ENCODE measurements around the gene RBMS1.

- no peak for TF ChIP-seq CTCF (IDR thresholded peaks at IDR 0.05; ENCODE audit: low read depth, low read length, poor library complexity, severe bottlenecking)
- no peak for TF ChIP-seq EZH2phosphoT487 (IDR thresholded peaks at IDR 0.05; ENCODE audit: borderline replicate concordance, low read length)
These were observed 198.7 kb downstream of the RBMS1 start for GRCh38 chr2:160294889-160295288.

All from DOHH2 (cell line).